Iris pigment epithelial cell (primary cell): Measurements from ENCODE around the gene TAOK3.
"Not testable (repeated sequence)": the region's sequence is repeated elsewhere in the genome, so short reads cannot be mapped to it uniquely, and the experiment has no call there.

ENCODE experiments used
- DNase-seq: peaks from one replicate; pipeline ENCODE4 v3.0.0-alpha.2; 2011; ENCODE audit warnings: low read depth

Gene TAOK3

DNA sequence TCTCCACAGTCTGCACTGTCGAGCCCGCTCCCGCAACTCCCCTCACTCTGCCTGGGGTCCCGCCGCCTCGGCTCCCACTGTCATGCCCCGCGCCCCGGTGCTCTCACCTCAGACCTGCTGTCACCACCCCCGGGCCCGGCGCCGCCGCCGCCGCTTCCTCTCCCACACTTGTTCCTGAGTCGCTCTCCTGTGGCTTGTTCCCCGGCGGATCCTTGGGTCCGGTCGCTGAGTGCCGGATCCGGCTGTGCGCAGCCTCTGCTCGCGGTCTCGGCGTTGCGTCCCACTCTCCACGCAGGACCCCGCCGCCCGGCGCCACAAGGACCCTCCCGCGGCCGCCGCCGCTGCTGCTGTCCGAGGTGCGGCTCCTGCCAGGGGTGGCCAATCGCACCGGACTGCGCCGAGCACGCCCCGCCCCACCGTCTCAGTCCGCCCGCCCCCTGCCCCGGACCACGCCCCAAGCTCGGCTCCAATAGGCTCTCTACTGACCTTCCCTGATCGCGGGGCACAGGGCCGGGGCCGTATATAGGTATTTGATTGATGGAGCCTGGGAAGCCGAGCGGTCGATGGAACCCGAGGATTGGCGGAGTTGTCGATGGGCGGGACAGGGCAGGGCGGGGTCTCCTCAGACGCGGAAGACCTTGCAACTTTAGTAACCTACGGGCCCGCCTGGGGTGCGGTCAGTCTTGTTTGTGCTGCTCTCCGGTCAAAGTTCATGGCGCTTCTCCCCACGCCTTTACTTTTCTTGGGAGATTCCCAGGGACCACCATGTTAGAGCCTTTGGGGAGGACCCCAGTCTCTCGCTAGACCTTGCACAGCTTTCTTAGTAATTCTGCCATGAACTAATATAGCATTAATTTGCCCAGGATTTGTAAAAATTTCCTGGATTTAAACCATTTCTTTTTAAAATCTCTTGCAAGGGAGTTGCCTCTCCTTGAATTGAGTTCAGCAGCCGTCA, at the start of gene TAOK3:
TAOK3 (minus strand) TSS at position 367 of the 955 bp plus-strand sequence. CDS start 117,340 bp downstream, outside the sequence.
- DNase-seq: peak; percentile 99

DNA sequence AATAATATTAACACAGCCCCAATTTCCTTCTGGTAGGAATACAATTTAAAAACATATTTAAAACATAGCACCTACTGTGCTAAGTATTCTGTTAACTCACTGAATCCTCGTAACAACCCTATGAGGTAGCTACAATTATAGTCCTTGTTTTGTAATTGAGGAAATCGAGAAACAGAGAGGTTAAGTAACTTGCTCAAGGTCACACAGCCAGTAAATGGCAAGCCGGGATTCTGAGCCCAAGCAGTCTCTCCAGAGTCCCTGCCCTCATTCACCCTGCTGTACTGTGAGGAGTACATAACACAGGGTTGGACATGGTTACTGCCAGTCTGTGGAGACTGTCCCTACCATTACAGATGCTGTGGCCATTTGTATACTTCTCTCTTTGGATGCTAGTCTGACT, 48.0 kb upstream of the TAOK3 start:
- DNase-seq: no peak

DNA sequence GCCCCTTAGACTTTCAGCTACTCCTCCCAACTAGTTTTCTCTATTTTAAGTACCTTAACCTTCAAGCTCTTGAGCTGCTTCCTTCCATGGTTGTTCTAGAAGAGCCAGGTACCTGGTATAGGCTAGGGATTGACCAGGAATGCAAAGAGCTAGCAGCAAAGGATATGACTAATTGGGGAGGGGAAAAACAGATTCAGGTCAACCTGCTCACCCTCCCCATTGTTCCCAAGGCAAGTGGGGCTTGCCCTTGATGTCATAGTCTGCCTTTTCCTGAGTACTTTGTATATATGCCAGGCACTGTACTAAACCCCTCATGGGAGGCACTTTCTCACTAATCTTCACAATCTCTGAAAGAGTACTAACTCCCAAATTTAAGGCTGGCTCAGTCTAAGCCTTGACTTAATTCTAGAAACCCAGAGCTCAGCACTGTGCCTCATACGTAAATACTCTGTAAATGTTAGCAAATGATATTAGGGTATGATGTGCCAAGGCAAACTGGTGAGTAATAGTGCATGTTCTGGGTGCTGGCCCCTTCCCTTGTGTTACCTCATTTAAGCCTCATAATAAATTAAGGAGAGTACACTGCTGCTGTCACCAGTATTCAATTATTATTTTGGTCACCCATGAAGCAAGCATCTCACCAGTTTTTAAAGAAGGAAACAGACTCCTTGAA, 45.8 kb upstream of the TAOK3 start:
- DNase-seq: peak; percentile 14

GRCh38 chr12:118417942-118418341, 45.2 kb upstream of the TAOK3 start:
- no peak for DNase-seq

GRCh38 chr12:118409834-118410233, 37.1 kb upstream of the TAOK3 start:
- DNase-seq: no peak

DNA sequence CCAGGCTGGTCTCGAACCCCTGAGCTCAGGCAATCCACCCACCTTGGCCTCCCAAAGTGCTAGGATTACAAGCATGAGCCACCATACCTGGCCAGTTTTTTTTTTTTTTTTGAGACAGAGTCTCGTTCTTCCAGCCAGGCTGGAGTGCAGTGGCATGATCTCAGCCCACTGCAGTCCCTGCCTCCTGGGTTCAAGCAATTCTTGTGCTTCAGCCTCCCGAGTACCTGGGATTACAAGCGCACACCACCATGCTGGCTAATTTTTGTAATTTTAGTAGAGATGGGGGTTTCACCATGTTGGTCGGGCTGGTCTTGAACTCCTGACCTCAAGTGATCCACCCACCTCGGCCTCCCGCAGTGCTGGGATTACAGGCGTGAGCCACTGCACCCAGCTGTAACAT, 35.5 kb upstream of the TAOK3 start:
- not testable (repeated sequence) for DNase-seq

DNA sequence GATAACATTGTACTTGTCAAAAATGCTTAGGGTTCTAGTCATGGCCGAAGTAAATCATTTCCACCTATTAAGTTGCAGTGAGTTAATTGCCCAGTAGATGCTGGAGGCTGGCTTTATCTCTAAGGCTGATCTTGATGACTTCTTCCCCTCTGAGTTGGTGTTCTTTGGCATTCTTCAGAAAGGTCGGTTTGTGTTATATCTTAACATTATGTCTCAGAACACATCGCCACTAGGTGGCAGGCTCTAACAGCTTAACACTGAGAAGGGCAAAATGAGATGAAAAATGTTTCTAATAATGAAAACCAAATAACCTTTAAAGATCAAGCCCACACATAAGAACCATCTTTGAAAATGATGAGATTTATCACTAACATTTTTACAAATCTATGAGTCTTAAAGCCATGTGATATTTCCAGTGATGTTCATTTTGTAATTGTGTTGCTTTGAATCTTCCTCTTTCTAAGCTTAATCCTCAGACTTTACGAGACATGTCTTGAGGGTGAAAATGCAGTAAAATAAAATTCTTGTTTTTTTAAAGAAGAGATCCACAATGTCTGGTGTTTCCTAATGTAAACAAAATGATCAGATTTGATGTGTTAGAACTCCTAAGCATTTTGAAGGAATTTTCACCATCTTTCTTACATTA, 32.3 kb upstream of the TAOK3 start:
- peak; percentile 65 for DNase-seq

- peak; percentile 95 for DNase-seq
Observed at GRCh38 chr12:118402251-118402650, 29.5 kb upstream of the TAOK3 start.

DNA sequence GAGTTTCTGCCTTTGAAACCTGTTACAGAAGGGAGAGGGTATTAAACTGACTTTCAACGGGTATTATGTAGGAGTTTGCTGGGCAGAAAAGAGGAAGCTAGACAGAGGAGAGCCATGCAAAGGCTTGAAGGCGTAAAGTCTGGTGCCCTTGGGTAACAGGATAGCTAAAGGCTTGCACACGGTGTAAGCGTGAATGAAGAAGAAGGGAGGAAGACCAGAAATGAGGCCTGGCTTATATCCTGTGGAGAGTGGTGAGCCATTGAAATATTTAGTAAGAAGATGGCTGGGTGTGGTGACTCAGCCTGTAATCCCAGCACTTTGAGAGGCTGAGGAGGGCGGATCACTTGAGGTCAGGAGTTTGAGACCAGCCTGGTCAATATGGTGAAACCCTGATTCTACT, 26.2 kb upstream of the TAOK3 start:
- peak; percentile 34 for DNase-seq

- no peak for DNase-seq
Observed at GRCh38 chr12:118398524-118398923, 25.8 kb upstream of the TAOK3 start.

- DNase-seq: peak; percentile 33
Observed at GRCh38 chr12:118397708-118398440, 25.2 kb upstream of the TAOK3 start.

- no peak for DNase-seq
Observed at GRCh38 chr12:118391836-118392235, 19.1 kb upstream of the TAOK3 start.

DNA sequence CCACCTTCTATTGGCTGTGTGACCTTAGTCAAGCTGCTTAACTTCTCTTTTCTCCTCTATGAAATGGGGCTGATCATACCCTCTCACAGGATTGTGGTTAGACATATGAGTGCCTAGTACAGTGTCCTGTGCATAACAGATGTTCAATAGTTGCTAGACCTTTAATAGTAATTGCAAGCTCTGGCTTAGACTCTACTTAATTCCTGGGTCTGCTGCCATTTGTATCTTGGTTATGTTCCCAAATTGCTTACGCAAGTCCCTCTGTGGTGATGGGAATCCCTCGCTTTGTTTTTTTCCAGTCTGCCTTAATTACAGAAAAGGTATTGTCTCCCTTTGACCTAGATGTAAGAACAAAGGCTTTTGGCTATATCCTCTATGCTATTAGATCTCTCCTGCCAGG, 18.7 kb upstream of the TAOK3 start:
- DNase-seq: no peak

- peak; percentile 41 for DNase-seq
Observed at GRCh38 chr12:118377884-118378470, 5.3 kb upstream of the TAOK3 start.

DNA sequence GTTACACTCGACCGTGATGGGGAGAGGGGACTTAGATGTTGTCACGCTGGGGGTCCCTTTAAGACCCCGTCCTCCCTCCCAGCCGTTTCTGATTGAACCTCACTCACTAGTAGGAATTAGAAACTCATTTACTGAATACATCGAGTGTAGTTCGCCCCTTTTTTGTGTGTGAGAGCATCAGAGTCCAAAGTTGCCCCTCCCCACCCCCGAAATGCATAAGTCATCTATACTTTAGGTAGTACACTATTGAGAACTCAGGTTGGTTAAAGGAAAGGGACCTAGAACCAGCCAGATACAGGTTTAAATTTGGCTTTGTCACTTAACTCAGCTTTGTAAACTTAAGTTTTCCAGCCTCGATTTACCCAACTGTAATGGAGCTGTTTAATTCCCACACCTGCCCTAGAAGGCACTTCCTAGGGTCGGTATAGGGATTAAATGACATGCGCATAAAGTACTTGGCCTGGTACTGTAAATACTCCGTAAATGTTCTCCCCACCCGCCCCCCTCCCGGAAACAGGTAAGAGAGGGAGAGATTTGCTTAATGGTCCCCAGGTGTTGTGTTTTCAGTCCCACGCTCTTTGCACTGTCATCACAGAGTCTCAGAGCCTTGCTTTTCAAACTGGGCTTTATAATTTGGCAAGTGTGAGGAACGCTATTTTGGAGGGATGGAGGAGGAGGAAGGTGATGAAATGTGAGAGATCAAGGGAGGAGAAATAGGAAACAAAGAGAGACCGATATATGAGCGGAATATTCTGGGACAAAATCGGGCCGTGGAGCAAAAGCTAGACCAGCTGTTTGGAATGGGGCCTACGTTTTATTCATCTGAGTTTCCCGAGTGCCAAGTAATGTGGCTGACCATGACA, 4.5 kb upstream of the TAOK3 start:
- DNase-seq: no peak

- peak; percentile 53 for DNase-seq
Observed at GRCh38 chr12:118376089-118377020, 3.6 kb upstream of the TAOK3 start, which contains the start of gene SUDS3. SUDS3 (plus strand) TSS chr12:118376555; CDS start chr12:118376692, 137 bp downstream.

GRCh38 chr12:118375348-118375747, 2.6 kb upstream of the TAOK3 start:
- DNase-seq: no peak

- DNase-seq: no peak
Observed at GRCh38 chr12:118374909-118375308, 2.2 kb upstream of the TAOK3 start.

DNA sequence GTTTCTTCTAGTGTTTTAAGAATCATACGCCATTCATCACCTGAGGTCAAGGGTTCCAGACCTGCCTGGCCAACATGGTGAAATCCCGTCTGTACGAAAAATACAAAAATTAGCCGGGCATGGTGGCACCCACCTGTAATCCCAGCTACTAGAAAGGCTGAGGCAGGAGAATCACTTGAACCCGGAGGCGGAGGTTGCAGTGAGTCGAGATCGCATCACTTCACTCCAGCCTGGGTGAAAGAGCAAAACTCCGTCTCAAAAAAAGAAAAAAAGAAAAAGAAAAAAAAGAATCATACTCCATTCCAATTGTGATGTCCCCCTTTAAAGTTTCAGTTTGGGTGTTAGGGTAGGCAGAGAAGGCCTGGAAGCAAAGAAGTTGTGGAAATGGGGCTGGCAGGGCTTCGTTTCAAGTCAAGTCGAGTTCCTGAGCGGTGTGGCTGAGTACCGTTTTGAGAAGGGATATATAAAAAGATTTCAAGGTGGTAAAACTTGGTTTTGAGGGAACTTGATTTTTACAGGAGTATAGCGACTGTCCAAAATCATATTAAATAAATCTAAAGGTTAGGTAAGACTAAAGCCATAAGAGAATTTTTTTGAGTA, 1.5 kb upstream of the TAOK3 start:
- no peak for DNase-seq
